ENCODE results near the gene OR2D2.
"Not testable (repeated sequence)": the region's sequence is repeated elsewhere in the genome, so short reads cannot be mapped to it uniquely, and the experiment has no call there.

OR2D2 gene

GRCh38 chr11:6862961-6863360 lies 29.3 kb downstream of the OR2D2 start, which contains the start of gene OR10A2:
Gene OR10A2 (plus strand): TSS chr11:6863057. CDS start chr11:6869755, 6,698 bp downstream.
- peak; percentile 12 for DNase-seq (ENCODE audit: low read depth)
- TF ChIP-seq, protein P1, sequence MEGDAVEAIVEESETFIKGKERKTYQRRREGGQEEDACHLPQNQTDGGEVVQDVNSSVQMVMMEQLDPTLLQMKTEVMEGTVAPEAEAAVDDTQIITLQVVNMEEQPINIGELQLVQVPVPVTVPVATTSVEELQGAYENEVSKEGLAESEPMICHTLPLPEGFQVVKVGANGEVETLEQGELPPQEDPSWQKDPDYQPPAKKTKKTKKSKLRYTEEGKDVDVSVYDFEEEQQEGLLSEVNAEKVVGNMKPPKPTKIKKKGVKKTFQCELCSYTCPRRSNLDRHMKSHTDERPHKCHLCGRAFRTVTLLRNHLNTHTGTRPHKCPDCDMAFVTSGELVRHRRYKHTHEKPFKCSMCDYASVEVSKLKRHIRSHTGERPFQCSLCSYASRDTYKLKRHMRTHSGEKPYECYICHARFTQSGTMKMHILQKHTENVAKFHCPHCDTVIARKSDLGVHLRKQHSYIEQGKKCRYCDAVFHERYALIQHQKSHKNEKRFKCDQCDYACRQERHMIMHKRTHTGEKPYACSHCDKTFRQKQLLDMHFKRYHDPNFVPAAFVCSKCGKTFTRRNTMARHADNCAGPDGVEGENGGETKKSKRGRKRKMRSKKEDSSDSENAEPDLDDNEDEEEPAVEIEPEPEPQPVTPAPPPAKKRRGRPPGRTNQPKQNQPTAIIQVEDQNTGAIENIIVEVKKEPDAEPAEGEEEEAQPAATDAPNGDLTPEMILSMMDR (conservative IDR thresholded peaks at IDR 0.05; ENCODE audit: low read depth, low read length): no peak
- H3K4me3 ChIP-seq (ENCODE audit: low read depth, low read length): no peak within 1 kb of the TSS

- peak; percentile 29 for DNase-seq (ENCODE audit: low read depth)
- TF ChIP-seq, protein P1 (conservative IDR thresholded peaks at IDR 0.05; ENCODE audit: low read depth, low read length): no peak
- H3K4me3 ChIP-seq (ENCODE audit: low read depth, low read length): no peak overlapping the region
Measured at GRCh38 chr11:6856871-6857270, 35.4 kb downstream of the OR2D2 start.

- TF ChIP-seq, protein P1 (conservative IDR thresholded peaks at IDR 0.05; ENCODE audit: low read depth, low read length): no peak
- DNase-seq (ENCODE audit: low read depth): peak; percentile 69
- H3K4me3 ChIP-seq (ENCODE audit: low read depth, low read length): no peak overlapping the region
Measured at GRCh38 chr11:6855971-6856541, 36.2 kb downstream of the OR2D2 start.

DNA sequence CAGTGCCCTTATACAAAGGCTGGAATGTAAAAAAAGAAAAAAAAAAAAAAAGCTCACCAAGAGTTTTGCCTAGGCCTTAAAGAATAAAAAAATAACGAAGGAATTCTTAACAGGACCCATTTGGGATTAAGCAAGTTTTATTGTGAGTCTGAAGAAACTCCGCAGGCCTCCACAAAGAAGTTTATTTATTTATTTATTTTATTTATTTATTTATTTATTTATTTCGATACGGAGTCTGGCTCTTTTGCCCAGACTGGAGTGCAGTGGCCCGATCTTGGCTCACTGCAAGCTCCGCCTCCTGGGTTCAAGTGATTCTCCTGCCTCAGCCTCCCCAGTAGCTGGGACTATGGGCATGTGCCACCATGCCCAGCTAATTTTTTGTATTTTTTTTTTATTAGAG lies 37.5 kb downstream of the OR2D2 start:
- not testable (repeated sequence) for DNase-seq (ENCODE audit: low read depth); H3K4me3 ChIP-seq (ENCODE audit: low read depth, low read length)

GRCh38 chr11:6850526-6850925 lies 41.8 kb downstream of the OR2D2 start:
- TF ChIP-seq, protein P1 (conservative IDR thresholded peaks at IDR 0.05; ENCODE audit: low read depth, low read length): no peak
- no peak for DNase-seq (ENCODE audit: low read depth)
- no peak overlapping the region for H3K4me3 ChIP-seq (ENCODE audit: low read depth, low read length)

GRCh38 chr11:6845383-6845782 lies 46.9 kb downstream of the OR2D2 start, which contains the start of gene OR10A5:
Gene OR10A5 (plus strand): TSS chr11:6845683. CDS start chr11:6845683, 0 bp downstream.
- no peak within 1 kb of the TSS for H3K4me3 ChIP-seq (ENCODE audit: low read depth, low read length)
- TF ChIP-seq, protein P1 (conservative IDR thresholded peaks at IDR 0.05; ENCODE audit: low read depth, low read length): no peak
- DNase-seq (ENCODE audit: low read depth): no peak

DNA sequence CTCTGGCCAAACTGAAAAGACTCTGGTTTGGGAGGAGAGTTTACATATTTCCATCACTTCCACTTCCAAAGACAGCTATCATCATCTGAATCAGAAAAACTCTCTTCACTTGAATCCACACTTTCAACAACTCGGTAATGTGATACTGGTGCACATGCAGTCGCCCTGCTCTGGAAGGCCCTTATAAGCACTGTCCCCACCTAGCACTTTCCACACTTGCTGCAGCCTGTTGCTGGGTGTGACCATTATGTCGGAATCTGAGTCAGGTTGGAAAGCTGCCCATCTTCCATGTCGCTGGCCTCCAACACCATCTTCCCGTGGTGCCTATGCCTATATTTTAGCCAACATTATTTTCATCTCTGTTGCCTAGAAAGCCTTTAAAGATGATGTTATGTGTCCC lies 47.9 kb downstream of the OR2D2 start:
- no peak for DNase-seq (ENCODE audit: low read depth)
- H3K4me3 ChIP-seq (ENCODE audit: low read depth, low read length): no peak overlapping the region
- TF ChIP-seq, protein P1 (conservative IDR thresholded peaks at IDR 0.05; ENCODE audit: low read depth, low read length): no peak

All from choroid plexus epithelial cell (primary cell).